K562 (cell line): ENCODE measurements around the gene HEY2. TPM values are rescaled to one million over a fixed set of nuclear protein-coding genes. Genes with fewer than 3 reads are reported as not detected.

Source experiments
- ATF7 ChIP-seq: fragments of 450-650 bp; IDR thresholded peaks from 2 replicates; pipeline ENCODE4 v1.7.1; 2014; ENCODE audit warnings: mild to moderate bottlenecking, moderate library complexity
- CBX1 ChIP-seq: sonication (generic); IDR thresholded peaks from 2 replicates; pipeline ENCODE4 v1.6.1; 2016; ENCODE audit warnings: antibody characterized with exemption, low read depth, mild to moderate bottlenecking
- CBX5 ChIP-seq: IDR thresholded peaks from 2 replicates; pipeline ENCODE4 v1.6.1; 2014; ENCODE audit warnings: low read depth, borderline replicate concordance
- CREB1 ChIP-seq, 2 experiments: sonication (generic) in 1 of 2; formaldehyde crosslinking in 1 of 2; IDR thresholded peaks; 2 replicates each; pipeline versions ENCODE4 v1.6.1 to v1.8.0; 2012 to 2022; ENCODE audit warnings: inconsistent platforms in 1 of 2, mild to moderate bottlenecking in 1 of 2, missing genetic modification reagents in 1 of 2, moderate library complexity in 1 of 2
- CREB5 ChIP-seq: fragments of 250-450 bp; sonication (Bioruptor Pico); IDR thresholded peaks from 2 replicates; pipeline ENCODE4 v1.5.0; 2020; ENCODE audit warnings: mild to moderate bottlenecking
- CREBBP ChIP-seq: IDR thresholded peaks from one replicate; pipeline ENCODE4 v1.6.1; 2012; ENCODE audit warnings: low read depth, mild to moderate bottlenecking, control low read depth, inconsistent platforms, low read length
- HCFC1 ChIP-seq: IDR thresholded peaks from 2 replicates; pipeline ENCODE4 v1.6.1; 2012; ENCODE audit warnings: low read depth, low read length, improper control_type of control experiment
- MAZ ChIP-seq, 2 experiments: fragments of 450-650 bp in 1 of 2; sonication (generic) in 1 of 2; formaldehyde crosslinking; IDR thresholded peaks in 1 of 2; conservative IDR thresholded peaks in 1 of 2; 2 replicates each; pipeline versions ENCODE4 v1.4.0 to v1.5.0; 2020; ENCODE audit warnings: mild to moderate bottlenecking in 1 of 2, missing genetic modification reagents in 1 of 2
- MXD1 ChIP-seq: fragments of 250-450 bp; sonication (Bioruptor Pico); IDR thresholded peaks from 2 replicates; pipeline ENCODE4 v1.8.0; 2021; ENCODE audit warnings: borderline replicate concordance, mild to moderate bottlenecking, moderate library complexity; ENCODE audit not compliant: poor library complexity, severe bottlenecking
- NBN ChIP-seq: fragments of 450-650 bp; IDR thresholded peaks from 2 replicates; pipeline ENCODE4 v1.6.1; 2016; ENCODE audit warnings: low read depth, mild to moderate bottlenecking
- NR1H2 ChIP-seq: sonication (generic); formaldehyde crosslinking; IDR thresholded peaks from 2 replicates; pipeline ENCODE4 v1.4.0; 2020; ENCODE audit warnings: mild to moderate bottlenecking, missing genetic modification reagents
- PBX2 ChIP-seq, 2 experiments: IDR thresholded peaks in 1 of 2; conservative IDR thresholded peaks in 1 of 2; 2 replicates each; pipeline ENCODE4 v1.6.1; 2016; ENCODE audit warnings: low read depth in 2 of 2, mild to moderate bottlenecking in 1 of 2, missing compliant biosample characterization in 1 of 2, missing genetic modification characterization in 1 of 2, moderate library complexity in 1 of 2
- RBM22 ChIP-seq: fragments of 200-400 bp; formaldehyde crosslinking; IDR thresholded peaks from 2 replicates; pipeline ENCODE4 v1.6.1; 2018; ENCODE audit warnings: low read length, low read depth; ENCODE audit not compliant: poor library complexity, severe bottlenecking
- SMARCA4 ChIP-seq: fragments of 450-650 bp; IDR thresholded peaks from 2 replicates; pipeline ENCODE4 v1.6.1; 2016
- SMARCC2 ChIP-seq: fragments of 450-650 bp; IDR thresholded peaks from 2 replicates; pipeline ENCODE4 v1.6.1; 2017; ENCODE audit warnings: antibody characterized with exemption, moderate library complexity, mild to moderate bottlenecking, low read depth
- SMC3 ChIP-seq: conservative IDR thresholded peaks from 2 replicates; pipeline ENCODE4 v1.6.1; 2011; ENCODE audit warnings: low read depth, low read length, improper control_type of control experiment; ENCODE audit not compliant: insufficient read depth
- SP2 ChIP-seq: IDR thresholded peaks from 2 replicates; pipeline ENCODE4 v1.6.1; 2011; ENCODE audit warnings: mild to moderate bottlenecking, low read depth, low read length, moderate library complexity; ENCODE audit not compliant: poor library complexity, severe bottlenecking; ENCODE audit errors: extremely low read depth
- TCF3 ChIP-seq: sonication (generic); formaldehyde crosslinking; IDR thresholded peaks from 2 replicates; pipeline ENCODE4 v1.4.0; 2020; ENCODE audit warnings: mild to moderate bottlenecking, missing genetic modification reagents
- TEAD1 ChIP-seq, 2 experiments: fragments of 450-650 bp in 1 of 2; sonication (generic) in 1 of 2; formaldehyde crosslinking; IDR thresholded peaks; 2 replicates each; pipeline versions ENCODE4 v1.4.0 to v1.8.0; 2020 to 2022; ENCODE audit warnings: mild to moderate bottlenecking in 2 of 2, missing genetic modification reagents in 1 of 2
- U2AF1 ChIP-seq: fragments of 200-400 bp; formaldehyde crosslinking; optimal IDR thresholded peaks from 2 replicates; pipeline ENCODE3; 2017; ENCODE audit warnings: mild to moderate bottlenecking, low read depth, low read length, moderate library complexity
- ZNF12 ChIP-seq: sonication (generic); formaldehyde crosslinking; IDR thresholded peaks from 2 replicates; pipeline ENCODE4 v1.4.0; 2020; ENCODE audit warnings: mild to moderate bottlenecking, missing genetic modification reagents
- ZNF134 ChIP-seq: fragments of 250-450 bp; sonication (Bioruptor Pico); conservative IDR thresholded peaks from 2 replicates; pipeline ENCODE4 v1.4.0; 2020
- ZNF408 ChIP-seq: fragments of 250-450 bp; sonication (Bioruptor Pico); IDR thresholded peaks from 2 replicates; pipeline ENCODE4 v1.4.0; 2020; ENCODE audit warnings: low read depth, mild to moderate bottlenecking, moderate library complexity
- ZNF77 ChIP-seq: fragments of 250-450 bp; sonication (Bioruptor Pico); IDR thresholded peaks from 2 replicates; pipeline ENCODE4 v1.5.0; 2020
- polyA plus RNA-seq, 8 experiments: library from polyadenylated mRNA; depleted of rRNA in 4 of 8; stranded (reverse) in 5 of 8; unstranded in 3 of 8; fragments of >200 nt; fragmentation: Nextera tagmentation in 2 of 8; fragmentation: Illumina TruSeq in 1 of 8; extraction: Ambion mirVana in 2 of 8; extraction: Trizol in 1 of 8; gene quantifications; 2 replicates each; pipeline versions ENCODE4 v1.2.1 to v1.2.3, GENCODE V29; 2011 to 2014; ENCODE audit warnings: inconsistent platforms in 1 of 8, missing spikeins in 1 of 8
- total RNA-seq, 7 experiments: library from RNA; depleted of rRNA in 6 of 7; stranded (reverse); fragments of >200 nt in 6 of 7; fragmentation: Illumina TruSeq in 2 of 7; extraction: Trizol in 2 of 7; gene quantifications; 2 replicates each; pipeline versions ENCODE4 v1.2.1 to v1.2.3, GENCODE V29; 2011 to 2021; ENCODE audit warnings: low replicate concordance in 1 of 7

HEY2 gene
- total and polyA plus RNA-seq, 9 of the 15 experiments (the other 6 are each of a cell fraction or from before 2014, with no cell fraction given), result 0.03 to 0.07 (median 0.06) TPM; not detected in 5

GRCh38 chr6:125749173-125749864 is at the start of gene HEY2 (continued):
- TF ChIP-seq U2AF1, result peak; percentile 75
- no peak for TF ChIP-seq PBX2 (CRISPR knock-in tag; IDR thresholded peaks at IDR 0.05; ENCODE audit: low read depth)
- no peak for TF ChIP-seq PBX2 (tag; conservative IDR thresholded peaks at IDR 0.05; ENCODE audit: low read depth)
- no peak for TF ChIP-seq SMC3
- peak; percentile 17 for TF ChIP-seq CREB1 (IDR thresholded peaks at IDR 0.05)
- no peak; the same call in 1 of the 2 replicates for TF ChIP-seq CREB1 (CRISPR knock-in tag; IDR thresholded peaks at IDR 0.05)
- TF ChIP-seq CREB5 (CRISPR knock-in tag), result no peak
- no peak for TF ChIP-seq ZNF408
- TF ChIP-seq NBN, result no peak
- no peak for TF ChIP-seq NR1H2 (CRISPR knock-in tag)
- TF ChIP-seq CREBBP, result no peak
- TF ChIP-seq MXD1 (CRISPR knock-in tag), result no peak
- TF ChIP-seq TEAD1 (CRISPR knock-in tag; IDR thresholded peaks at IDR 0.05), result no peak
- TF ChIP-seq SMARCC2, result no peak
- no peak for TF ChIP-seq SMARCA4
- TF ChIP-seq MAZ (CRISPR knock-in tag; conservative IDR thresholded peaks at IDR 0.05 in 1 of 2, IDR thresholded peaks at IDR 0.05 in 1 of 2), result peak; percentile 78 to 97
- TF ChIP-seq ZNF134 (CRISPR knock-in tag), result no peak
- no peak for TF ChIP-seq HCFC1
- TF ChIP-seq ATF7, result peak; percentile 55; the same call in 1 of the 2 replicates
- TF ChIP-seq SP2, result no peak
- no peak for TF ChIP-seq CBX1
- no peak for TF ChIP-seq CBX5
- TF ChIP-seq ZNF77 (CRISPR knock-in tag), result no peak
- no peak for TF ChIP-seq ZNF12 (CRISPR knock-in tag)
- TF ChIP-seq TCF3 (CRISPR knock-in tag), result no peak
- TF ChIP-seq RBM22, result no peak
